ENCODE measurements around the gene TMEM131L.
"Not testable (repeated sequence)": the region's sequence is repeated elsewhere in the genome, so short reads cannot be mapped to it uniquely, and the experiment has no call there.

Gene TMEM131L

GRCh38 chr4:153497091-153497531 lies 31.0 kb downstream of the TMEM131L start:
- Histone ChIP-seq H3K9me3 (ENCODE audit: control insufficient read depth, low read depth, low read length) (no peaks in the 10 kb centered on the region), H3K27ac (ENCODE audit: low read length) (no peak overlapping the region), H3K4me1 (ENCODE audit: control insufficient read depth, low read depth, low read length) (peaks cover 33% of the 10 kb centered on the region), H3K9ac (ENCODE audit: low read length) (no peak overlapping the region), H3K27me3 (ENCODE audit: control insufficient read depth, insufficient read depth, low read length) (no peaks in the 10 kb centered on the region), H3K36me3 (ENCODE audit: control insufficient read depth, low read depth, low read length) (no peaks in the 10 kb centered on the region), H3K4me3 (ENCODE audit: low read length) (no peak overlapping the region)

DNA sequence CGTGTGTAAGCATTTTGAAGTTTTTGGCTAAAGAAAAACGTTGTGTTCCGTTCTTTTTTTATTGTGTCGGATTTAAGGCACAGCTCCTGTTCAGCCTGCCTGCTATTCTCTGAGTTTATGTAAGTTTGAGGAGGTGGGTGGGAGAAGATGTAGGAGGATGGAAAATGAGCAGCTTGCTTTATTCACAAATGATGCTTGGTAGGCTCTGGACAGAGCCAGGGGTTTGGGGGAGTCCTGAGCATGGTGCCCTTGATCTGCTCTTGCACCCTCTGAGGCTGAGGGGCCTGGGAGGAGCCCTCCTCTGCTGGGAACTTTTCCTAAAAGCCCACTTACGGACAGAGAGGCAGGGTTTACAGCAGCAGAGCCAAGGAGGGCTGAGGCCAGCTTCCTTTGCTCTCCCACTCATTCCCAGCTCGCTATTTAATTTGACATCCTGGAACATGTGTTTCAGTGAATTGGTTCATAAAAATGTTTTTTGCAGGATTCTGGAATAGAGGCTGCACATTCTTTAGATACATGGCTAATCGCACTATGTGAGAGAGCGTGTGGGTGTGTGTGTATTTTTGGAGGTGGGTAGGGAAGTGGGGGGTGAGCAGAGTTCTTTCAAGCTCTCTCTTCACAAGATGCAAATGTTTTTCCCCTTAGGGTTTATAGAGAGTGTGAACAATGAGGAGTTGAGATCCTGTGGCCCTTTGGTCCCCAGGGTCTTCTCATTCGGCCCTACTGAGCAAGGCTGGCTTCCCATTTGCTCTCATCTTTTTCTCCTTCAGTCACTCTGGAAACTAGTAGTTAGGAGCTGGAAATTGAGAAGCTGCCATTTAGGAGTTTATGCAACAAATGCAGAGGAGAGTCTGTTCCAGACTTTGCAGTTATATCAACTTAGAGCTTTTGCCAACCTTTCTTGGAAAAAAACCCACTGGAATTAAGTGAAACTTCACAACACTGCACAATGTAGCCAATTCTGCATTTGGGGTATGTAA lies 32.1 kb downstream of the TMEM131L start:
- peaks cover 33% of the 10 kb centered on the region for H3K4me1 ChIP-seq (ENCODE audit: control insufficient read depth, low read depth, low read length)
- no peak overlapping the region for H3K9ac ChIP-seq (ENCODE audit: low read length)
- H3K27me3 ChIP-seq (ENCODE audit: control insufficient read depth, insufficient read depth, low read length), result no peaks in the 10 kb centered on the region
- no peaks in the 10 kb centered on the region for H3K36me3 ChIP-seq (ENCODE audit: control insufficient read depth, low read depth, low read length)
- no peak overlapping the region for H3K4me3 ChIP-seq (ENCODE audit: low read length)
- H3K9me3 ChIP-seq (ENCODE audit: control insufficient read depth, low read depth, low read length), result no peaks in the 10 kb centered on the region
- no peak overlapping the region for H3K27ac ChIP-seq (ENCODE audit: low read length)

DNA sequence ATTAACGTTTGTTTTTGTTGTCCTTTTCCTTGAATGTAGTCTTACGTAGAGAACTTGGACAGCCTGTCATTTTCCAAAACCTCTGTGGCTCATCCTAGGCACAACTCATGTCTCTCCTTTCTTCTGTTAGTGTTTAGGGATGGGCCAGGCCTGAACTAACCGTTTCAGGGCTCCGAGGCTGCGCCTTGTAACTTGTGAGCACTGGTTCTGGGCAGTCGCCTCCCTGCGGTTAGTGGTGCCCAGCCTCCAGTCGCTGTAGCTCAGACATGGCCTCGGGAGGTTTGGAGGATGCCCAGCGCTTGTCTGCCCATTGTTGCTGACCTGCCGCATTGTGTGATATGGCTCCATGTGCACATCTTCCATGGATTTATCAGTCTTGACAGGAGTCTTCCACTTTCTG lies 32.8 kb downstream of the TMEM131L start:
- no peaks in the 10 kb centered on the region for H3K27me3 ChIP-seq (ENCODE audit: control insufficient read depth, insufficient read depth, low read length)
- no peak overlapping the region for H3K4me3 ChIP-seq (ENCODE audit: low read length)
- H3K27ac ChIP-seq (ENCODE audit: low read length), result no peak overlapping the region
- H3K36me3 ChIP-seq (ENCODE audit: control insufficient read depth, low read depth, low read length), result no peaks in the 10 kb centered on the region
- no peak overlapping the region for H3K9ac ChIP-seq (ENCODE audit: low read length)
- no peaks in the 10 kb centered on the region for H3K9me3 ChIP-seq (ENCODE audit: control insufficient read depth, low read depth, low read length)
- H3K4me1 ChIP-seq (ENCODE audit: control insufficient read depth, low read depth, low read length), result peaks cover 33% of the 10 kb centered on the region

- H3K9me3 ChIP-seq (ENCODE audit: control insufficient read depth, low read depth, low read length), result no peaks in the 10 kb centered on the region
- H3K27me3 ChIP-seq (ENCODE audit: control insufficient read depth, insufficient read depth, low read length), result no peaks in the 10 kb centered on the region
- no peak overlapping the region for H3K4me3 ChIP-seq (ENCODE audit: low read length)
- H3K9ac ChIP-seq (ENCODE audit: low read length), result no peak overlapping the region
- peaks cover 16% of the 10 kb centered on the region for H3K4me1 ChIP-seq (ENCODE audit: control insufficient read depth, low read depth, low read length)
- no peak overlapping the region for H3K27ac ChIP-seq (ENCODE audit: low read length)
- no peaks in the 10 kb centered on the region for H3K36me3 ChIP-seq (ENCODE audit: control insufficient read depth, low read depth, low read length)
Measured at GRCh38 chr4:153501578-153501977, 35.4 kb downstream of the TMEM131L start.

- no peaks in the 10 kb centered on the region for H3K9me3 ChIP-seq (ENCODE audit: control insufficient read depth, low read depth, low read length)
- H3K36me3 ChIP-seq (ENCODE audit: control insufficient read depth, low read depth, low read length), result no peaks in the 10 kb centered on the region
- H3K27me3 ChIP-seq (ENCODE audit: control insufficient read depth, insufficient read depth, low read length), result no peaks in the 10 kb centered on the region
- H3K9ac ChIP-seq (ENCODE audit: low read length), result no peak overlapping the region
- no peak overlapping the region for H3K27ac ChIP-seq (ENCODE audit: low read length)
- H3K4me1 ChIP-seq (ENCODE audit: control insufficient read depth, low read depth, low read length), result peaks cover 10% of the 10 kb centered on the region
- no peak overlapping the region for H3K4me3 ChIP-seq (ENCODE audit: low read length)
Measured at GRCh38 chr4:153502584-153502983, 36.4 kb downstream of the TMEM131L start.

DNA sequence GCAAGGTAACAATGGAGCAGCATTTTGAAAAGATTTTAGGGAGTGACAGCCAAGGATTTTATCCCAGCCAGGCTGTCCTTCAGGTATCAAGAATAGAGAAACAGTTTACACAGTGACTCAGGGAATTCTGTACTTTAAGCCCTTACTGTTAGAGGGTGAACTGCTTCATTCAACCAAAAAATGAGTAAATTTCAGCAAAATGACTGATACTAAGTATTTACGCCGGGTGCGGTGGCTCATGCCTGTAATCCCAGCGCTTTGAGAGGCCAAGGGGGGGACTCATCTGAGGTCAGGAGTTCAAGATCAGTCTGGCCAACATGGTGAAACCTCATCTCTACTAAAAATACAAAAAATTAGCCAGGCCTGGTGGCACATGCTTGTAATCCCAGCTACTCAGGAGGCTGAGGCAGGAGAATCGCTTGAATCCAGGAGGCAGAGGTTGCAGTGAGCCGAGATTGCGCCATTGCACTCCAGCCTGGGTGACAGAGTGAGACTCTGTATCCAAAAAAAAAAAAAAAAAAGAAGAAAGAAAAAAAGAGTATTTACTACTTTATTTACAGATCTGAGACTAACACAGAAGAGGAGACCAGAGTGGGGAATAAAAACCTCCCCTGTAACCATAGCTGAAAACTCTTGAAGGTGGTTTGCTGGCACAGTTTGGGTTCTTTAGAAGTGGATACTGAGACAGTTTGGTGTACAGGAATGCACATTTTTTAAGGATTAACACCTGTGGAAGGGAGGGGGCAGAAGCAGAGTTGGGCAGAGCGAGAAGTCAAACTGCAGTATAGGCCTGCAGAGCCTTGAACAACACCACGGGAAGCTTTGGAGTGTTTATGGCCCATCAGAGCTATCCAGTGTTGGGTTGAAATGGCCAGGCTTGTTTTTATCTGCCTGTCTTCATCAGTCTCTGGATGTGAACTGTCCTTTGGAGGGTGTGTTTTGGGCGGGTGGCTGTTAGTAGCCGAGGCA lies 40.5 kb downstream of the TMEM131L start:
- Histone ChIP-seq H3K9ac (ENCODE audit: low read length) (no peak overlapping the region), H3K9me3 (ENCODE audit: control insufficient read depth, low read depth, low read length) (no peaks in the 10 kb centered on the region), H3K27me3 (ENCODE audit: control insufficient read depth, insufficient read depth, low read length) (no peaks in the 10 kb centered on the region), H3K27ac (ENCODE audit: low read length) (no peak overlapping the region), H3K4me3 (ENCODE audit: low read length) (no peak overlapping the region), H3K36me3 (ENCODE audit: control insufficient read depth, low read depth, low read length) (no peaks in the 10 kb centered on the region), H3K4me1 (ENCODE audit: control insufficient read depth, low read depth, low read length) (no peaks in the 10 kb centered on the region)

- Histone ChIP-seq H3K27me3 (ENCODE audit: control insufficient read depth, insufficient read depth, low read length) (no peaks in the 10 kb centered on the region), H3K9me3 (ENCODE audit: control insufficient read depth, low read depth, low read length) (no peaks in the 10 kb centered on the region), H3K4me1 (ENCODE audit: control insufficient read depth, low read depth, low read length) (no peaks in the 10 kb centered on the region), H3K9ac (ENCODE audit: low read length) (no peak overlapping the region), H3K27ac (ENCODE audit: low read length) (no peak overlapping the region), H3K36me3 (ENCODE audit: control insufficient read depth, low read depth, low read length) (no peaks in the 10 kb centered on the region), H3K4me3 (ENCODE audit: low read length) (no peak overlapping the region)
Measured at GRCh38 chr4:153507310-153508073, 41.3 kb downstream of the TMEM131L start.

GRCh38 chr4:153509212-153509611 lies 43.1 kb downstream of the TMEM131L start:
- not testable (repeated sequence) for H3K27me3 ChIP-seq (ENCODE audit: control insufficient read depth, insufficient read depth, low read length); H3K4me1 ChIP-seq (ENCODE audit: control insufficient read depth, low read depth, low read length); H3K36me3 ChIP-seq (ENCODE audit: control insufficient read depth, low read depth, low read length); H3K9me3 ChIP-seq (ENCODE audit: control insufficient read depth, low read depth, low read length); H3K4me3 ChIP-seq (ENCODE audit: low read length); H3K9ac ChIP-seq (ENCODE audit: low read length); H3K27ac ChIP-seq (ENCODE audit: low read length)

- H3K9ac ChIP-seq (ENCODE audit: low read length), result no peak overlapping the region
- peaks cover 11% of the 10 kb centered on the region for H3K4me1 ChIP-seq (ENCODE audit: control insufficient read depth, low read depth, low read length)
- no peaks in the 10 kb centered on the region for H3K27me3 ChIP-seq (ENCODE audit: control insufficient read depth, insufficient read depth, low read length)
- H3K27ac ChIP-seq (ENCODE audit: low read length), result no peak overlapping the region
- H3K36me3 ChIP-seq (ENCODE audit: control insufficient read depth, low read depth, low read length), result no peaks in the 10 kb centered on the region
- no peaks in the 10 kb centered on the region for H3K9me3 ChIP-seq (ENCODE audit: control insufficient read depth, low read depth, low read length)
- no peak overlapping the region for H3K4me3 ChIP-seq (ENCODE audit: low read length)
Measured at GRCh38 chr4:153509724-153510123, 43.6 kb downstream of the TMEM131L start.

- H3K4me3 ChIP-seq (ENCODE audit: low read length), result no peak overlapping the region
- no peaks in the 10 kb centered on the region for H3K9me3 ChIP-seq (ENCODE audit: control insufficient read depth, low read depth, low read length)
- H3K36me3 ChIP-seq (ENCODE audit: control insufficient read depth, low read depth, low read length), result no peaks in the 10 kb centered on the region
- H3K4me1 ChIP-seq (ENCODE audit: control insufficient read depth, low read depth, low read length), result peaks cover 11% of the 10 kb centered on the region
- H3K9ac ChIP-seq (ENCODE audit: low read length), result no peak overlapping the region
- H3K27me3 ChIP-seq (ENCODE audit: control insufficient read depth, insufficient read depth, low read length), result no peaks in the 10 kb centered on the region
- no peak overlapping the region for H3K27ac ChIP-seq (ENCODE audit: low read length)
Measured at GRCh38 chr4:153510252-153511001, 44.3 kb downstream of the TMEM131L start.

Data from iPS-18a (cell line).